ENCODE measurements around the gene TRMT61A.

Gene TRMT61A

DNA sequence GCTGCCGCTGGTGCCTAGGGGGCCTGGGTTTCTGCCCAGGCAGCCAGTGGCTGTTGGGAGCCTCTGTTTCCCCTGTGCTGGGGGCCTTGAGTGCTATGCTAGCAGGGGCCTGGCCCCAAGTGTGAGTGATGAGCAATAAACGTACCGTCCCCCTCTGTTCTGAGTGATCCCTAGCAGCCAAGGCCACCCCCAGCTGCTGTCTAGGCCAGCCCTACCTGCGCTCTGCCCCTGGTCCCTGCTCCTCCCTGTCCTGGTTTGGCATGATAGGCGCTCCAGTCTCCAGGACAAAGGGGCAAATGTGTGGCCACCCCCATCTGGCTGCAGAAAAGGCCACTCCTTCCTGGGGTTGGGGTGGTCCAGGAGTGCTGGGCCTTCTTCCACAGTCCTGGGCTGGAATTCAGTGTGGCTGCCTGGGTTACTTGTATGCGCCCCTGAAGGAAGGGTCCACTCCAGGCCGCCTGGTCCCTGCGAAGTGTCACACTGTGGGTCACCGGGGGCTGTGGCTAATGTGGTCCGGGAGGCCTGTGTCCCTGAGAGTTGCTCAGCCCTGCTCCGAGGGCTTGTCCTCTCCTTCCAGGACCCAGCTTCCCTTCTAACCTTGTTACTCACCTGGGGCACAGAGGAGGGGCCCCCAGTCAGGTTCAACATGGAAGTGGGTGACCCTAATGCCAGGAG is 7.0 kb downstream of the TRMT61A start:
- no peak for DNase-seq

DNA sequence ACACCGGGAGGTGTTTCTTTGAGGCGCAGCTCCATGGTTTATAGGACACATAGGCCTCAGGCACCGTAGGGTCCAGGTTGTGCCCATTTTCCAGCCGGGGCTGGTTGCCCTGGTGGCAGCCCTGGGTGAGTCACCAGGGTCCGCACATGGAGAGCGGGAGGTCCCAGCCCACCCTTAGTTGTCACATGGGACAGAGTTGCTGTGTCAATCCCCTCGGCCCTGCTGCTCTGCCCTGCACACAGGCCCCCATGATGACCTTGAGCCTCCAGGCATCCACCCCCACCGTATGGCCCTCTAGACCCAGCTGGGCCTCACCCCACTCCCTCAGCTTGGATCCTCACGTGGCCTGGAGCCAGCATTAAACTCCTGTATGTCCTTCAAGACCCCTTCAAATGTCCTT is 7.7 kb downstream of the TRMT61A start:
- DNase-seq: no peak

DNA sequence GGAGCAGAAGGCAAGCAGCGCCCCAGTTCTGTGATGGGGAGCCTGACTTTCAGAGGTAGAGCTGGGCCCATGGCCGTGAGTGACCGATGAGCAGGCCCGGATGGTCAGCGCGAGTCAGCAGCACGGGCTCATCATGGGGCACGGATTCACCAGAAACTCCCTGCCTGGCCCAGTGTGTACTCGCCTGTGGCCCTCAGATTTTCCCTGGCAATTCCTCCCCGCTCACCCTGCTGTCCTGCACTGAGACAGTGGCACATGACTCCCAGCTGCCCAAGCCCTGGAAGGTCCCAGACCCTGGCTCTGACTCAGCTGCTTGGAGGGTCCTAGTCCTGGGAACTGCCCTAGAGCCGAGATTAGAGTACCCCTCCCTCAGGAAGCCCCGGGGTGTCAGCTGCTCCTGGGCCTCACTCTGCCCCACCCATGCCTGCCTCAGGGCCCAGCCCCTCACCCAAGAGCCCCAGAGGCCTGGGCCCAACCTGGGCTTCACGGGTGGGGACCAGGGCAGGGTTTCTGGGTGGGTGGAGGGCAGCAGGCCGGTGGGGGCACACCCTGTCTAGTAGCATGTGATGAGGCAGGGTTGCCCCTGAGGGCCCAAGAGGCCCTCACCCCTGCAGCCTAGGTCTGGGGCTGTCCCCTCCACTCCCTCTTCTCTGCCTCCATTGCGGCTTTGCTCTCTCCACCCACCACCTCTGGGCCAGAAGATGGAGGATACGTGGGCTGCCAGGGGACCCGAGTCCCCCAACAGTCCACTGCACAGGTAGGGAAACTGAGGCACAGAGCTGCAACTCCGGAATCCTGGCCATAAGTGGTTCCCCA is 8.4 kb downstream of the TRMT61A start:
- no peak for DNase-seq

DNA sequence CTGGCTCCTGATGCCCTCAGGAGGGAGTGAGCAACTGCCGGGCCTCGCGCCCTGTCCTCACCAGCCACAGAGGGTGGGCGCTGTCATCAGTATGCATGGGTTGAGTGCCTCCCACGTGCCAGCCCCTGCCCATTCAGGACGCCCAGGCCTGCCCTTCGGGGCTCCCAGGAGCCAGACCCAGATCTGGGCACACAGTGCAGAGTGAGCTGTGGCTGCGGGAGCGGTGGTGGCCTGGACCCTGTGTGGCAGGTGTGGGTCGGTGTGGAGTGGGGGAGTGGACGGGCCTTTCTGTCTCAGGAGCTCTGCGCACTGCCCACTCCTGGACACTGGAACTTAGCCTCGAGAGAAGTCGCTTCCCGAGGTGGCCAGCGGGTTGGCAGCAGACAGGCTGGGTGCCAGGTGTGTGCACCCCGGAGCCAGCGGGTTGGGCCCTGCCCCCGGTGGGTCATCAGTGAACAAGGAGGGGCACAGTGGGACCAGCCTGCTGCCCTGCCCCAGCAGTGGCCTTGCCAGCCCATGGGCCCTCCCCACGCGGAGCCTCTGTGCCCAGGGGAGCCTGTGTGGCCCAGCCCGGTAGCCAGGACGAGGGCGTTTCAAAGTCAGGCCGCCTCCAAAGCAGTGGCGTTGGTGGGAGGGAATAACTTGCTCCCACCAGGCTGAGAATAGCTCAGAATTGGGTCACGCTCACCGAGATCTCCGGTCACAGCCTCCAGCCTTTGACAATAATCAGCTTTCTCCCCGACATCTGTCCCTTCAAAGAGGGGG is 9.5 kb downstream of the TRMT61A start:
- no peak for DNase-seq

DNA sequence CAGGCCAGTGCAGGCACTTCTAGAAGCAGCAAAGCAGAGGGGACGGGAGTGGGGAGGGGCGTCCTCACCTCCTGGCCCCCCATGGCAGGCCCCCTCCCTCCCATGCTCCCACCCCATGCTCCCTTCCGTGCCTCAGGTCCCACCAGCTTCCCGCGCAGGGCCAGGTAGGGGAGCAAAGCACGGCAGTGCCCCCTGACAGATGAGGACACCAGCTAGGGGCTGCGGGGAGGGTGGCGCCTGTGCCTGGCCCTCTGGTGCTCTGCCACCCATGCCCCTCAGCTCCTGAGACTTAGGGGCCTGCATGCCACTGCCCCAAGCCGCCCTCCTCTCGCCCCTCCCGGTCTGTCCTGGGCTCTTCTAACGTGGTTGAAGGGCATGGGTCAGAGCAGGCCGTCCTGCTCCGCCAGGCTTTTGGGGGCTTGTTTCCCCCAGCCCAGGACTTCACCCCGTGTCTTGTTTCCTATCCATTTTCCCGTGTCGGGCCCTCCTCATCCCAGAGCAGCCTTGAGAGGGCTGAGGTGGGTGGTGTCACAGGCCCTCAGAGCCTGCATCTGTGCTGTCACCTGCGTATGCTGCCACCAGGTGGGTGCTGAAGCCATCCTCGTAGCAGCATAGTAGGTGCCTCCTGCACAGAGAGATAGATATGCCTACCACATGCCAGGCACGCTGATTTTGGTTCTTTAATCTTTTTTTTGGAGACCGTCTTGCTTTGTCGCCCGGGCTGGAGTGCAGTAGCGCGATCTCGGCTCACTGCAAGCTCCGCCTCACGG is 10.2 kb downstream of the TRMT61A start:
- no peak for DNase-seq

DNA sequence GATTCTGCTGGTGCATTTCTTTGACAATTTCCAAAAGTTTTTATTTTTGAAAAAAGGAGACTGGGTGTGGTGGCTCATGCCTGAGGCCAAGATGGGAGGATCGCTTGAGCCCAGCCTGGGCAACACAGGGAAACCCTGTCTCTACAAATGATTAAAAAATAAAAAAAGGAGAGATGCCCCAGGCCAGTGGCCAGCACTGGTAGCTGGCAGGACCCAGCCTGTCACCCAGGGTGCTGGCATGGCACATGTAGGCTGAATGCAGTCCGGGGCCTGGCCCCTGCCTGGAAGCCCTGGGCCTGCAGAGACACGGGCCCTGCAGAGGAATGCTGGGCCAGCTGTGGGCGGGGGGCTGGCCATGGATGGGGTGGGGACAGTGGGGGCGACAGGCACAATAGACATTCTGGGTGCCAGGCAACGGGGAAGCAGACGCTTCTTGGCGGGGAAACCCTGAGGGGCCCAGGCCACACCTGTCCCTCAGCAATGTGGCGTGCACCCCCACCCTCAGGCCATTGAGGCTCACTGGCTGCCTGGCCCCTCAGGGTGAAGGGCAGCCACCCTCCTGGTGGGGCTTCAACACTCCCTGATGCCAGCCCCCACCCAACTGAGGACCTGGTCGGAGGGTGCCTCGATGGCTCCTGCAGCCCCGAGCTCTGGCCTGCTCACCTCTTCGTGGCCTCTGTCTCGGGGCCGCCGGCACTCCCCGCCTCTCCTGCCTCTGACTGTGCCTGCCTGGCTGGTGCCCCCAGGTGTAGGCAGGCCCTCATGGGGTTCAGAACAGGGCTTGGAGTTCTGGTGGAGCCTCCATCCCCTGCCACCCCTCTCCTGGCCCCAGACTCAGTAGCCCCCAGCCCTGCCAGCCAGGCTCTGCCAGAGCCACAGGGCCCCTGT is 12.1 kb downstream of the TRMT61A start:
- DNase-seq: no peak

DNA sequence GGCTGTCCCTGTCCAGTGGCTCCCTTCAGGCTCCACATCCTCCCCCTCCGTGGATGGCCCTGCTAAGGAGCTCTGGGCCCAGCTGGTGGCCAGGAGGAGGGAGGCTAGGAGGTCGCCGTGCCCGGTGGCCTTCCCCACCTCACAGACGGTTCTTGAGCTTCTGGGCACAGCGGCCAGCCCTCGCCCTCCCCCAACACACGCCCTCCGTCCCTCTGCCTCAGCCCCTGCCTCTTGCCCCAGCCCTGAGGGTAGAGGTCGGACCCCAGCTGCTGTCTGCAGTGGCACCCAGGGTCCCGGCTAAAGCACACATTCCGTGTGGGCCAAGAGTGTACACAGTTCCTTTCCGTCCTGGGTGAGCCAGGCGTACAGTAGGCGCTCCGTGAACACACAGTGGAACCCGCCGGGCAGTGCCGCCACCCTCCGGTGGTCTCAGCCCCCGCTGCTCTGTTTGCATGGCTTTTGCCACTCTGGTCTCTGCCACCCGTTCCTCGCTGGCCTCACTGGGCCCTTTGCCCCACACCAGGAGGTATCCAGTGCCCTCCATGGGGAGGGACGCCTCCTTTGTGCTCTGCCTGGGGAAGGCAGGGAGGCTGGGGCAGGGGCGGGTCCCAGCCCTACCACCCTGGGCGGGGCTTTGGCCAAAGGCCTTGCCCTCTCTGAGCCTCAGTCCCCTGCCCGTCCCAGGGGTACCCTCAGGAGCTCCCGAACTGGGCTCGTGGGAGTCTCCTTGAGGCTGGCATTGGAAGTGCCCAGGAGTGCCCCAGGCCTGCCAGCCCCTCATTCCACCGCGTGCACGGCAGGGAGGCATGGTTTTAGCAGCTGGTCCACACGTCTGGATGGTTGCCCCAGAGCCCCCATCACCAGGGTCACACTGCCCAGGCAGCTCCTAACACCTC is 13.0 kb downstream of the TRMT61A start:
- DNase-seq: no peak

DNA sequence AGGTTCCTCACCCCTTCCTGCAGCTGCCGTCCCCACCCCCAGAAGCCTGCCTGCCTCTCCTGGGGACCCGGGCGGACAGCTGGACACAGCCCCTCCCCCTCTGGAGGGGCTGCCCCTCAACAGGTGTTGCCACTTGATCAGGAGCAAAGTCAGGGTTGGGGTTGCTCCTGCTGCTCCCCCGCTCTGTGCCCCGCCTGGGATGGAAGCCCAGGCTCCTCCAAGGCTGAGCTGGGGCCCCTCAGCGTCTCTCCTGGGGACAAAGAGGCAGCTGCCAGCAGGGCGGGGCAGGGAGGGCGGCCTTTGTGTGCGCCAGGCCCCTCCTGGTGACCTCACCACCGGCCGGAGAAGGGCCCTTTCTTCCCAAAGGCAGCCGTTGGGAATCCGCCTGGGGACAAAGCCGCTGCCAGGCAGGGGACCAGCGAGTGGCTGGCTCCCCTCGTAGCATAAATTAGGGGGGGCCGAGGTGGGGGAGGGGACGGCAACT is 13.7 kb downstream of the TRMT61A start:
- no peak for DNase-seq

DNA sequence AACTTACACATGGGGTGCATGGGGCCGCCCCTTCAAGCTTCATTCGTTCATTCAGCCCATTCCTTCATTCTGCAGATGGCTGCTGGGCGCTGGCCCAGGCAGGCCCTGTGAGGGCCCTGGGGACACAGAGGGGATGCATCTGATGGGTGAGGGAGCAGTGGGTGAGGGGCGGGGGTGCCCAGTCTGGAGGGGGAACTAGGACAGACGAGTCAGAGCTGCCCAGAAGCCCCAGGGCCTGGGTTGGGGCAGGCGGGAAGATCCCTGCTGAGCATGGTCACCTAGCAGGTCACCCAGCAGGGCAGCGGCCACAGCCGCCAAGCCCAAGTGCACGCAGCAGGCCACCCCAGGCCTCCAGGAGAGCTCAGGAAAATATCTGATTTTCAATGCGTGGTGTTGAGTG is 14.1 kb downstream of the TRMT61A start:
- no peak for DNase-seq

DNA sequence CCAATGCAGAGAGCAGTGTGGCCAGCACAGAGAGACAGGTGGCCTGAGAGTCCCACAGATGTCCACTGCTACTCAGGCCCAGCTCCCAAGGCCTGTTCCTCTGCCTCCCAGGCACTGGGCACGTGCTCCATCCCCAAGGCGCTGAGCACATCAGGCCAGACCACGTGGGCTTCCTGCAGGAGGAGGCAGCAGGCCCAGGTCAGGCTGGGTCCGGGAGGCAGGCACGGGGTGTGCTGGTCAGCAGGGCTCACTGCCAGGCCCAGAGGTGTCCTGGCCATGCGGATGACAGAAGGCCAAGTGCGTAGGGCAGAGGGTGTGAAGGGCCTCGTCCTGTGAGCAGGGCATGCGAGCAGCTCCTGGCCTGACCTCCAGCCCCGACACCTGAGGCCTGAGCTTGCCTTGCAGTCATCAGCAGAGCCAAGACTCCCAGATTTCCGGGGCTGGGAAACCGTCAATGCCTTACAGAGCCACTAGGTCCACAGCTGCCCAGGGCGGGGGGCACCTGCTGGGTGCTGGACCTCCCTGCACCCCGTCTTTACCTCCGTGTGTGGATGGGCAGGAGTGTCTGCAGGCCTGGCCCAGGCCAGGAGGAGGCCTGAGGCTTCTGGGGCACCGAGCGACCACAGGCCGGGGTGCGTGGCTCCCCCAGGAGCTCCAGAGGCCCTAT is 14.9 kb downstream of the TRMT61A start:
- DNase-seq: no peak

DNA sequence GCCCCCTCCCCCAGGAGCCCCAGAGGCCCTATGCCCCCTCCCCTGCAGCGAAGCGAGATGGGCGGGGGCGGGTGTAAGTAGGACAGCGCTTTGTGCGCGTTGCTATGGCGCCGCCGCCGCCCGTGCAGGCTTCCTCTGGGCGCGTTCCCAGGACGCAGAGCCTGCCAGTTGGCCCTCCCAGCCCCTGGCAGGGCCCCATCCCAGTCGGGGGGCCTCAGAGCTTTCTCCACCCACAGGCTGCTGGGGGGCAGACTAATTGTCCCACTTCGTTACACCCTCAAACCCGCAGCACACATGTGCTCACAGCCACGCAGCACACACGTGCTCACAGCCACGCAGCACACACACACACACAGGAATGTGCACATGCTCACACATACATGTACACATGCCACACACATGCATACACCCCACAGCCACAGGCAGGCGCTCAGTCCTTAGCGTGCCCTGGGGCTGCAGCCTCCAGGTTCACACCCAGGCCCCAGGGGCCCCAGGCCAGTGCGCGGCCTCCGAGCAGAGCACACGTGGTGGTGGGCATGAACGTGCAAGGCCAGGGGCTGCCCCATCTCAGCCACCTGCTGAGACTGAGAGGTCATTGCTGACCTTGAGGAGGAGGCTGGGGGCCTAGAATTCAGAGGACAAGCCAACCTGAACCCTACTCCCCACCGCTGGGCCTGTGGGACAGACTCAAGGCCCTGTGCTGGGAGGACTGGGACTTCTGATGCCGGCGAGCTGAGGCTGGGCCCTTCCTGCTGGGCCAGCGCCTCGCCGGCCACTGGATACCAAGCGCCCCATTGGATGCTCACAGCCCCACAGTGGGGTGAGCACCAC is 15.6 kb downstream of the TRMT61A start:
- no peak for DNase-seq

DNA sequence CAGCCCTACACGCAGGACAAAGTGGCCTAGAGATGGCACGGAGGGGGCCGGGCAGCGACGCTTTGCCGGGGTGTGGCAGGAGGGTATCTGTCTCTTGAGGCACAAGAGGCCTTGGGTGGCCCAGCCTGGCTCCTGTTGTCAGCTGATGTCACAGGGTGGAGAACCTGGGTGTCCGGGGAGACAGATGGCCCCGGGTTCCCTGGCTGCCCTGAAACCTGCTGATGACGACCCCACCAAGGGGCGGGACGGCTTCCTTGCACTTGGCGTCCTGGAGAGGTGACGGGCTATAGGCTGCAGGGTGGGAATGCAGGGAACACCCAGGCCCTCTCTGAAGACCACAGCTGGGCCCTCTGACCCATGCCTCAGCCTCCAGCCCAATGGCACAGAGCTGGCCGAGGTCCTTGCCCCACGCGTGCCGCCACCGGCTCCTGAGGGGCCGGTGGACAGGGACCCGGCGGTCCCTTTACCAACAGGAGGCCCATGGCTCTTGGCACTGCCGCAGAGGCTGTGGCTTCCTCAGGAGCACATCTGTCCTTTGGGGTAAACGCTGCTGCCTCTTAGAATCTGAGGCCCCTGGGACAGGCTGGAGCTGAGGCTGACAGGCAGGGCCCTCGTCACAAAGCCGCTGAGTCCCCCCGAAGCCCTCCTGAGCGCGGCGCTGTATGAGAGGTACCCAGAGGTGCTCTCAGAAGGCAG is 16.4 kb downstream of the TRMT61A start:
- no peak for DNase-seq

DNA sequence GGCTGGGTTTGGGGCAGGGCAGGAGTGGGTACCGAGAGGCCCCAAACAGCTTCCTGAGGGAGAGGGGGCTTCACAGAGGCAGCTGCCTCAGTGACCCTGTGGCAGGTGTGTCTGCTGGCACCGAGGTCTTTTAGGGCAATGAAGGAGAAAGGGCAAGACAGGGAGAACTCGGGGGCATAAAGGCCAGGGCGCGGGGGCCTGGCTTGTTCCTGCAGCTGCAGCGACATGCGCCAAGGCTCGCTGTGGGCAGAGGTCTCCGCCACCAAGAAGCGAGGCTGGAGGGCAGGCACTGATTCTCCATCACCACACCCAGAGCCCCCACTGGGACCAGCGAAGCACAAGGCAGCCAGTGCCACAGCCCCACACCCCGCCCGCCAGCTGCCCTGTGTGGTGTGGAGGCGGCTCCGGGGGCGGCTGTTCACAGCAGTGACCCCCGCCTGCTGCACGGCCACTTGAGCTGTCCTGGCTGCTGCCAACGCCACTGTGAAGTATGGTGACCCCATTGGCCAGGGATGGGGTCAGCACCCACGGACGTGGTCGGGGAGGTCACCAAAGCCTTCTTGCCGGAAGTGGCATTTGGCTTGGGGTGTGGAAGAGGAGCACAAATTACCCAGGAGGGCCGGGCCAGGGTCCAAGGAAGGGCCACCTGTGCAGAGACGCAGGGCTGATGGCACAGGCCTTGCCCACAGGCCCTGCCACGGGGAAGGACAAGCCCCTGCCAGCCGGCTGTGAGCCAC is 17.1 kb downstream of the TRMT61A start:
- DNase-seq: no peak

DNA sequence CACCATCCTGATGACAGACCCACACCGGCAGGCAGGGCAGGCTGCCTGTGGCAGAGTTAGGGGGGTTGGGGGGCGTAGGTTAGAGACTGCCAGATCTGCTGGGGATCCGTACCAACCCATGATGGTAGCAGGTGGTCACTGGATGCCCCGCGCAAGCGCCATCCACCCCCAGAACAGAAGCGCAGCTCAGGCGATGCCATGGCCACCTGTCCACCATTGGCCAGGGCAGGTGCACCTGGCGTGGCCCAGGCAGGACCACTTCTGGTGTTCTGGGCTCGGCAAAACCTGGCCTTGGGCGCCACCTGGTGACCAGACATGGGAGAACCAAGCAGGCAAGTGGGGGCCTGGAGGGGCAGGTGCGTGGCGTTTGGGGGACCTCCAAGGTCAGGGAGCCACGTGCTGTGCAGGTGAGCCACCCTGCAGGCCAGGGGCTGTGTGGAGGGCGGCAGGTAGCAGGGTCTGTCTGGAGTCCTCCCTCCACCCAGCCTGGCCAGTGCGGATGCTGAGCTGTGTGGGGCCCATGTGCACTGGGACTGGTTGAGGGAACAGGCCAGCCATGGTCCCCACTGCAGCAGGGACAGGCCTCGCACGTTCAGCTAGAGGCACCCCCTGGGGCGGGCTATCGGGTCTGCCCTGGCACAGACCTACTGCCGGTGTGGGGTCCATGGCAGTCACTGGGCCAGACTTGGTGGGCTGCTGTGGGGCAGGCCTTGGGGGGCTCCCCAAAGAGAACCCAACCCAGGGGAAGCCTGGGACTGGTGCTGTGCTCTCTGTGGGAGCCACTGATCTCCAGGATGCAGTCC is 17.9 kb downstream of the TRMT61A start:
- DNase-seq: peak; percentile 21

DNA sequence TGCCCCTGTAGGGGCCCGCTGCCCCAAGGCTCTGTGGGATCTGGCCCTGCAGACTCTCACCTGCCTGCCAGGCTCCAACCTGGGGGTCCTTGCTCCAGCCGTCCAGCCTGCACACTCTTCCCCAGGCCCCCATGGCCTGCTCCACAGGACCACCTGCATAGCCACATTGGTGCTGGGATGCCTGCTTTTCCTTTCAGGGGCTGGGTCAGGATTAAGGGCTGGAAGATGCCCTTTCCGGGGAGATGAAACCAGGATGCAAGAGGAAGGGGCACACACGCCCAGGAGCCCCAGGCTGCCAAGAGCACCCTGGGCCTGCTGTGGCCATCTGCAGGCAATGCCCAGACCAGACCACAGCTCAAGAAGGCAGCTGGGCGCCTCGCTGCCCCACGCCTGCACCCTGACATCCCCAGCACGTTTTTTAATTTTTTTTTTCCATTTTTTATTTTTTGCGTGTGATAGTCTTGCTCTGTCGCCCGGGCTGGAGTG is 18.5 kb downstream of the TRMT61A start:
- DNase-seq: no peak

DNA sequence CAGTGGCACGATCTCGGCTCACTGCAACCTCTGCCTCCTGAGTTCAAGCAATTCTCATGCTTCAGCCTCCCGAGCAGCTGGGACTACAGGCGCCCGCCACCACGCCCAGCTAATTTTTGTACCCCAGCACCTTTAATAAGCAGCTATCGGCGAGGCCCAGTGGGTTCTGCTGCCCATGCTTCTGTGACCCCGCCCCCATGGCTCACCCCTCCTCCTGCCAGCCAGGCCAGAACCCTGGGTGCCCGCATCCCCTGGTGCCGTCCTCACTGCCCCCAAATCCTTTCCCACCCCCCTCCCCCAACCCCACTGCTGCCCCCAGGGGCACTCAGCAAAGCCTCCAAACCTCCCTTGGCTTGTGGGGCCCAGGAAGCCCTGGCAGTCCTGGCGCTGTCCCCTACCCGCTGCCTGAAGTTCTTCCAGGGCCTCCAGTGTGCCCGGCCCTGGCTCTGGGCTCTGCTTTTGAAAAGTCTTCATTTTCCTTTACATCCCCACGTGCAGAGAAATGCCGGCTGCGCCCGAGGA is 19.0 kb downstream of the TRMT61A start:
- no peak for DNase-seq
